Keratinocyte (primary cell): ENCODE measurements around the gene POFUT2. TPM values are rescaled to one million over a fixed set of nuclear protein-coding genes. Genes with fewer than 3 reads are reported as not detected.

Experiments
- DNase-seq: peaks from one replicate; pipeline ENCODE4 v3.0.0-alpha.2; 2011; ENCODE audit warnings: low read depth, missing footprints, low spot score
- FAIRE-seq: peaks from 2 replicates; lab custom pipeline; 2011; peaks lifted over from hg19 to GRCh38; lab: Jason Lieb, UNC
- H2AFZ ChIP-seq: 2 replicates; pipeline ENCODE4 v1.6.0; 2012; ENCODE audit warnings: low read length, control low read depth, inconsistent platforms; ENCODE audit not compliant: control insufficient read depth
- H3K27ac ChIP-seq: 2 replicates; pipeline ENCODE4 v1.5.1; 2011; ENCODE audit warnings: low read length; ENCODE audit not compliant: control insufficient read depth, insufficient read depth
- H3K27me3 ChIP-seq: 3 replicates; pipeline ENCODE4 v1.6.0; 2011; ENCODE audit warnings: low read length; ENCODE audit not compliant: control insufficient read depth, insufficient read depth; ENCODE audit errors: extremely low read depth
- H3K36me3 ChIP-seq, 2 experiments: 2 replicates in 1 of 2; 3 replicates in 1 of 2; pipeline ENCODE4 v1.5.1; 2011; ENCODE audit warnings: low read length in 2 of 2, mild to moderate bottlenecking in 1 of 2; ENCODE audit not compliant: control insufficient read depth in 2 of 2, insufficient read depth in 2 of 2; ENCODE audit errors: extremely low read depth in 1 of 2
- H3K4me1 ChIP-seq: 3 replicates; pipeline ENCODE4 v1.5.1; 2011; ENCODE audit warnings: low read length; ENCODE audit not compliant: control insufficient read depth, insufficient read depth; ENCODE audit errors: extremely low read depth
- H3K4me2 ChIP-seq: 3 replicates; pipeline ENCODE4 v1.6.0; 2011; ENCODE audit warnings: low read depth, low read length; ENCODE audit not compliant: control insufficient read depth, insufficient read depth; ENCODE audit errors: extremely low read depth
- H3K4me3 ChIP-seq, 3 experiments: fragments of 200-600 bp in 1 of 3; sonication (generic) in 1 of 3; 2 replicates in 2 of 3; 3 replicates in 1 of 3; pipeline ENCODE4 v1.5.1; 2011 to 2016; ENCODE audit warnings: low read length in 3 of 3, mild to moderate bottlenecking in 3 of 3, control low read depth in 2 of 3, inconsistent platforms in 1 of 3, low read depth in 1 of 3, mixed read lengths in 1 of 3, mixed run types in 1 of 3, moderate library complexity in 1 of 3; ENCODE audit not compliant: control insufficient read depth in 2 of 3, insufficient read depth in 2 of 3; ENCODE audit errors: extremely low read depth in 1 of 3
- H3K79me2 ChIP-seq: 2 replicates; pipeline ENCODE4 v1.6.0; 2012; ENCODE audit warnings: low read length; ENCODE audit not compliant: control insufficient read depth, insufficient read depth
- H3K9ac ChIP-seq: 3 replicates; pipeline ENCODE4 v1.6.0; 2011; ENCODE audit warnings: low read length; ENCODE audit not compliant: control insufficient read depth, insufficient read depth; ENCODE audit errors: extremely low read depth
- H3K9me1 ChIP-seq: 3 replicates; pipeline ENCODE4 v1.6.0; 2011; ENCODE audit warnings: low read length; ENCODE audit not compliant: control insufficient read depth, insufficient read depth; ENCODE audit errors: extremely low read depth
- H3K9me3 ChIP-seq: 2 replicates; pipeline ENCODE4 v1.5.1; 2012; ENCODE audit warnings: low read depth, low read length; ENCODE audit not compliant: control insufficient read depth
- H4K20me1 ChIP-seq: 3 replicates; pipeline ENCODE4 v1.6.0; 2011; ENCODE audit warnings: low read length; ENCODE audit not compliant: control insufficient read depth, insufficient read depth; ENCODE audit errors: extremely low read depth
- EZH2 ChIP-seq: IDR thresholded peaks from one replicate; pipeline ENCODE4 v1.6.1; 2012; ENCODE audit warnings: inconsistent platforms, mild to moderate bottlenecking, low read length, moderate library complexity
- dilution Hi-C: fragments of 300-500 bp; cut with MboI; formaldehyde crosslinking; loops from one replicate; pipeline ENCODE4 v1.7.0; 2020; ENCODE audit warnings: low sequenced_read_pairs; ENCODE audit not compliant: extremely low pct_ligation_motif_present
- polyA plus RNA-seq, 5 experiments: library from polyadenylated mRNA; depleted of rRNA in 3 of 5; stranded (reverse) in 3 of 5; stranded (forward) in 1 of 5; unstranded in 1 of 5; fragments of >200 nt; gene quantifications; 1 replicate in 1 of 5; 2 replicates in 3 of 5; 3 replicates in 1 of 5; pipeline versions ENCODE4 v1.2.1 to v1.2.3, GENCODE V29; 2011 to 2012; ENCODE audit warnings: missing spikeins in 2 of 5, low read depth in 1 of 5, low replicate concordance in 1 of 5
- TF ChIP-seq, protein P1 (sequence below), 3 experiments: IDR thresholded peaks in 1 of 3; conservative IDR thresholded peaks in 1 of 3; optimal IDR thresholded peaks in 1 of 3; 2 replicates in 2 of 3; 3 replicates in 1 of 3; pipeline versions ENCODE3 to v1.5.1; 2011; ENCODE audit warnings: low read length in 3 of 3, mild to moderate bottlenecking in 3 of 3, moderate library complexity in 2 of 3, control low read depth in 1 of 3, inconsistent platforms in 1 of 3; ENCODE audit not compliant: insufficient read depth in 2 of 3; ENCODE audit errors: extremely low read depth in 1 of 3

POFUT2 gene
- polyA plus RNA-seq, 1 donor (not counting 4 experiments of a cell fraction or from before 2014, with no cell fraction given): 8.8 TPM

GRCh38 chr21:45223236-45224185 is 64.2 kb downstream of the POFUT2 start:
- H3K4me3 ChIP-seq: no peak overlapping the region
- FAIRE-seq: no peak
- no peak for TF ChIP-seq EZH2
- TF ChIP-seq, protein P1, sequence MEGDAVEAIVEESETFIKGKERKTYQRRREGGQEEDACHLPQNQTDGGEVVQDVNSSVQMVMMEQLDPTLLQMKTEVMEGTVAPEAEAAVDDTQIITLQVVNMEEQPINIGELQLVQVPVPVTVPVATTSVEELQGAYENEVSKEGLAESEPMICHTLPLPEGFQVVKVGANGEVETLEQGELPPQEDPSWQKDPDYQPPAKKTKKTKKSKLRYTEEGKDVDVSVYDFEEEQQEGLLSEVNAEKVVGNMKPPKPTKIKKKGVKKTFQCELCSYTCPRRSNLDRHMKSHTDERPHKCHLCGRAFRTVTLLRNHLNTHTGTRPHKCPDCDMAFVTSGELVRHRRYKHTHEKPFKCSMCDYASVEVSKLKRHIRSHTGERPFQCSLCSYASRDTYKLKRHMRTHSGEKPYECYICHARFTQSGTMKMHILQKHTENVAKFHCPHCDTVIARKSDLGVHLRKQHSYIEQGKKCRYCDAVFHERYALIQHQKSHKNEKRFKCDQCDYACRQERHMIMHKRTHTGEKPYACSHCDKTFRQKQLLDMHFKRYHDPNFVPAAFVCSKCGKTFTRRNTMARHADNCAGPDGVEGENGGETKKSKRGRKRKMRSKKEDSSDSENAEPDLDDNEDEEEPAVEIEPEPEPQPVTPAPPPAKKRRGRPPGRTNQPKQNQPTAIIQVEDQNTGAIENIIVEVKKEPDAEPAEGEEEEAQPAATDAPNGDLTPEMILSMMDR (optimal IDR thresholded peaks at IDR 0.05 in 1 of 3, IDR thresholded peaks at IDR 0.05 in 1 of 3, conservative IDR thresholded peaks at IDR 0.05 in 1 of 3; ENCODE audit: extremely low read depth in 1 of 3, insufficient read depth in 2 of 3, low read length in 3 of 3): no peak
- H3K9ac ChIP-seq: no peak overlapping the region
- H2AFZ ChIP-seq: no peak overlapping the region
- no peak overlapping the region for H3K4me2 ChIP-seq
- no peak overlapping the region for H3K27ac ChIP-seq
- peaks cover 23% of the 10 kb centered on the region for H3K4me1 ChIP-seq
- no peaks in the 10 kb centered on the region for H3K9me1 ChIP-seq
- no peak for DNase-seq
- peaks cover 3 to 12% of the 10 kb centered on the region in 2 experiments for H3K36me3 ChIP-seq
- dilution Hi-C loops: no loop called here
- peaks cover 4% of the 10 kb centered on the region for H3K27me3 ChIP-seq
- no peaks in the 10 kb centered on the region for H3K9me3 ChIP-seq
- no peaks in the 10 kb centered on the region for H3K79me2 ChIP-seq
- peaks cover 6% of the 10 kb centered on the region for H4K20me1 ChIP-seq

DNA sequence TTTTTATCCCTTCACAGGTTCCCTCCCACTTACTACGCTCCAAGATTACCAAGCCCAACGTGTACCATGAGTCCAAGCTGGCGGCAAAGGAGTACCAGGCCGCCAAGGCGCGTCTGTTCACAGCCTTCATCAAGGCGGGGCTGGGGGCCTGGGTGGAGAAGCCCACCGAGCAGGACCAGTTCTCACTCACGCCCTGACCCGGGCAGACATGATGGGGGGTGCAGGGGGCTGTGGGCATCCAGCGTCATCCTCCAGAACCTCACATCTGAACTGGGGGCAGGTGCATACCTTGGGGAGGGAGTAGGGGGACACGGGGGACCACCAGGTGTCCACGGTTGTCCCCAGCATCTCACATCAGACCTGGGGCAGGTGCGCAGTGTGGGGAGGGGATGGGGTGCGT is 65.7 kb downstream of the POFUT2 start:
- Histone ChIP-seq H3K36me3 (peaks cover 3 to 12% of the 10 kb centered on the region in 2 experiments), H2AFZ (no peak overlapping the region), H3K4me3 (no peak overlapping the region), H4K20me1 (no peaks in the 10 kb centered on the region), H3K79me2 (no peaks in the 10 kb centered on the region), H3K4me2 (no peak overlapping the region), H3K27me3 (peaks cover 4% of the 10 kb centered on the region), H3K9me1 (no peaks in the 10 kb centered on the region), H3K9ac (no peak overlapping the region), H3K9me3 (no peaks in the 10 kb centered on the region), H3K27ac (no peak overlapping the region), H3K4me1 (peaks cover 9% of the 10 kb centered on the region)
- dilution Hi-C loops: no loop called here
- DNase-seq: no peak
- TF ChIP-seq, protein P1 (optimal IDR thresholded peaks at IDR 0.05 in 1 of 3, IDR thresholded peaks at IDR 0.05 in 1 of 3, conservative IDR thresholded peaks at IDR 0.05 in 1 of 3; ENCODE audit: extremely low read depth in 1 of 3, insufficient read depth in 2 of 3, low read length in 3 of 3): no peak
- TF ChIP-seq EZH2: no peak
- FAIRE-seq: no peak
